GM13977 (cell line): ENCODE results near the gene S100A2.

Experiments
- DNase-seq: peaks from one replicate; pipeline ENCODE4 v3.0.0; 2012; ENCODE audit warnings: low spot score
- in situ Hi-C: fragments of 300-500 bp; cut with MboI; formaldehyde crosslinking; loops from one replicate; pipeline ENCODE4 v1.12.0; 2022; ENCODE audit warnings: low sequenced_read_pairs, low pct_unique_long_range_greater_than_20kb, mixed read lengths, inconsistent platforms; ENCODE audit not compliant: unreplicated experiment
- TF ChIP-seq, protein P1 (sequence below): IDR thresholded peaks from 2 replicates; pipeline ENCODE4 v1.5.1; 2012; ENCODE audit warnings: mild to moderate bottlenecking, control low read depth; ENCODE audit not compliant: insufficient read depth; ENCODE audit errors: extremely low read depth, missing control alignments

S100A2 gene

GRCh38 chr1:153612111-153612754 lies 46.6 kb upstream of the S100A2 start:
- in situ Hi-C loops = no loop called here
- TF ChIP-seq, protein P1, sequence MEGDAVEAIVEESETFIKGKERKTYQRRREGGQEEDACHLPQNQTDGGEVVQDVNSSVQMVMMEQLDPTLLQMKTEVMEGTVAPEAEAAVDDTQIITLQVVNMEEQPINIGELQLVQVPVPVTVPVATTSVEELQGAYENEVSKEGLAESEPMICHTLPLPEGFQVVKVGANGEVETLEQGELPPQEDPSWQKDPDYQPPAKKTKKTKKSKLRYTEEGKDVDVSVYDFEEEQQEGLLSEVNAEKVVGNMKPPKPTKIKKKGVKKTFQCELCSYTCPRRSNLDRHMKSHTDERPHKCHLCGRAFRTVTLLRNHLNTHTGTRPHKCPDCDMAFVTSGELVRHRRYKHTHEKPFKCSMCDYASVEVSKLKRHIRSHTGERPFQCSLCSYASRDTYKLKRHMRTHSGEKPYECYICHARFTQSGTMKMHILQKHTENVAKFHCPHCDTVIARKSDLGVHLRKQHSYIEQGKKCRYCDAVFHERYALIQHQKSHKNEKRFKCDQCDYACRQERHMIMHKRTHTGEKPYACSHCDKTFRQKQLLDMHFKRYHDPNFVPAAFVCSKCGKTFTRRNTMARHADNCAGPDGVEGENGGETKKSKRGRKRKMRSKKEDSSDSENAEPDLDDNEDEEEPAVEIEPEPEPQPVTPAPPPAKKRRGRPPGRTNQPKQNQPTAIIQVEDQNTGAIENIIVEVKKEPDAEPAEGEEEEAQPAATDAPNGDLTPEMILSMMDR = no peak
- DNase-seq = no peak

DNA sequence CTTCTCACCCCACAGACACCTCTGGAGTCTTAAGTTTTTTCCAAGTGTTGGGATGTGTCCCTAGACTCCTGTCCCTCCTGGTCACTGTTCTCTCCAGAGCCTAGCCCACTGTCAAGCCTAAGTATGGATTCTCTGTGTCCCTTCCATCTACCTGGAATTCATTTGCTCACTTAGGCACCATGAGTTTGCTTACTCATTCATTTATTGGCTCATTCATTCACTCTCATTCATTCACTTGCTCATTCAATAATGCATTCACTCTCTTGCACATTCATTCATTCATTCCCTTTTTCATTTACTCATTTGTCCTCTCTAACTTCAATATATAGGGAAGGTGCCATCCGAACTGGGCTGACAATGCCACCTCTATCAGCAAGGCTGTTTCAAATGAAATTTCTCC lies 45.7 kb upstream of the S100A2 start:
- no peak for DNase-seq
- TF ChIP-seq, protein P1 = no peak
- in situ Hi-C loops = no loop called here

- in situ Hi-C loops = no loop called here
- TF ChIP-seq, protein P1 = no peak
- DNase-seq = no peak
Measured at GRCh38 chr1:153610811-153611301, 45.2 kb upstream of the S100A2 start.

DNA sequence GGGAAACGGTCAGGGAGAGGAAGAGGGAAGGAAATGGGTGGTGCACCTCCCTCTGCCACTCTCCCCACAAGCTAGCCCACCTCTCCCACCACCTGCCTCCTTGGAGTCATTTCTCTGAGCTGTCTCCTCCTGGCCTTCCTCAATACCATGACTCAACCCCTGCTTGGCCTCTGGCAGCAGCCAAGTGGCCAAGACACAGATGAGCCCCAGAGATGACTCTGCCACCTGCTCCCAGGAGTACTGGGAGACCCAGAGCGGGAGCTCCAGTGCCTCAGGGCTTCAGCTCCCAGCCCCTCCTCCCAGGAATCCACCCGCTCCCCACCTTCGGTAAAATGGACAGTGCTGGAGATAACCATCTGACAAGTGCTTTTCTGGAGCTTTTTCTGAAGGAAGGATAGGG lies 44.7 kb upstream of the S100A2 start:
- no peak for DNase-seq
- in situ Hi-C loops = no loop called here
- TF ChIP-seq, protein P1 = no peak

DNA sequence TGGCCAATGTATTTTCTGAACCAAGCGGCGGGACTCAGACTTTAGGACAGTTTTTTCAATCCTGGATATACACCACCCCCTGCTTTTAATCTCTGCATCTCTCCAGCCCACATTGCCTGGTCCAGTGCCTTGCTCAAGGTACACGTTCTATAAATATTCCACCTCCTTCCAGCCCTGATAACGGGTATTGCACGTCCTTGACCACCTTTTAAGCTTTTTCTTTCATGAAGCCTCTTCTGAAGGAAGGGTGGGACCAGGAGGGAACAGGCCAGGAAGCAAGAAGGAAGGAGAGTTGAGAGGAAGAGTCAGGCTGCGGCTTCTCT lies 43.9 kb upstream of the S100A2 start:
- no peak for DNase-seq
- in situ Hi-C loops = no loop called here
- TF ChIP-seq, protein P1 = no peak

DNA sequence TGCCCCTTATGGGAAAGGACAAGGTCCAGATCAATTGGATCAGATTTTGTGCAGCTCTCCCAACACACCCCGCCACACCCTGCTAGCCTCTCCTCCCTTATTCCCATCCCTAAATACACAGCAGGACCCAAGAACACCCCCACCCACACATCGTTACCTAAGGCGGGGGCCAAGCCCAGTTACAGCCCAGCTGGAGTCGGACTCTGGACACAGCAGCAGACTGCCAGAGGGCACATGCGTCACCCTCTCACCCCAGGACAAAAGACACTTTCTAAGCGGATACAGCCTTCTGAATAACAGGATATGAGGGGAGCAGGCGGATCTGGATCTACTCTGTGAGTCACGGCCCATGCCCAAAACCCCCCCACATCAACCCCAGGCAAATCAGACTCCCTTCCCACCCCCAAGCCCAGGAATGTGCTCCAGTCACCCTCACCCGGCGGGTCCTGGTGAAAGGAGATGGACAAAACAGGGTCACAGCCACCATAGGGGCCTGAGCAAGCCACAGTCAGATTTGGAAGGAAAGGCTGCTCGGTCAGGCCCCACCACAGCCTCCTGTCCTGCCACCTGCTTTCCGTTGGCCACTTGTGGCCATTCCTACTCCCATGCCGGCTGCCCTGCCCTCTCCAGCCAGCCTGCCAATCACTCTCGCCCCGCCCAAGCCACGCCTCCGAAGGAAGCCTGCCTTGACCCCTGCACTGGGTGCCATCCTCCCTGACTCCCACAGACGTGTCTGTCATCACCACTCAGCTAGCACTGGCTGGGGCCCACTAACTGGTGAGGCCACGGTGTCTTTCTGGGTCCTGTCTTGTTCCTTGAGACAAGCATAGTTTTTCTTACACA lies 43.3 kb upstream of the S100A2 start:
- TF ChIP-seq, protein P1 = no peak
- in situ Hi-C loops = no loop called here
- no peak for DNase-seq
